MCF 10A (cell line): ENCODE results near the gene ATP5MG. TPM values are rescaled to one million over a fixed set of nuclear protein-coding genes. Genes with fewer than 3 reads are reported as not detected.

Source experiments
- BruUV-seq: library from RNA; stranded (reverse); fragments of 400-500 nt; replicated peaks from 2 replicates; lab custom pipeline; 2021; lab: Mats Ljungman, UMichigan
- CTCF ChIA-PET: fragments of 300-600 bp; sonication (Branson Sonifier 250); formaldehyde crosslinking; extraction: SDS; loops from one replicate; lab custom pipeline; 2021; ENCODE audit warnings: antibody characterized with exemption, inconsistent platforms; lab: Yijun Ruan, JAX
- POLR2A ChIA-PET: fragments of 300-600, 350-650 bp; sonication (Branson Sonifier 250); formaldehyde crosslinking; extraction: SDS; loops from one replicate; lab custom pipeline; 2020; ENCODE audit warnings: antibody characterized with exemption, inconsistent platforms; lab: Yijun Ruan, JAX
- DNase-seq: peaks from one replicate; pipeline ENCODE4 v3.0.0-alpha.2; 2018; ENCODE audit not compliant: unreplicated experiment
- H3K27ac Mint-ChIP-seq: one replicate; pipeline ENCODE4 v1.8.0; 2022; ENCODE audit warnings: mild to moderate bottlenecking, low read depth, mixed read lengths; ENCODE audit not compliant: unreplicated experiment
- H3K27me3 Mint-ChIP-seq: one replicate; pipeline ENCODE4 v1.8.0; 2022; ENCODE audit warnings: mixed read lengths; ENCODE audit not compliant: insufficient read depth, unreplicated experiment
- H3K36me3 Mint-ChIP-seq: one replicate; pipeline ENCODE4 v1.8.0; 2022; ENCODE audit warnings: mild to moderate bottlenecking, moderate library complexity, mixed read lengths; ENCODE audit not compliant: insufficient read depth, unreplicated experiment
- H3K4me1 Mint-ChIP-seq: one replicate; pipeline ENCODE4 v1.8.0; 2022; ENCODE audit warnings: mixed read lengths; ENCODE audit not compliant: insufficient read depth, unreplicated experiment
- H3K4me3 Mint-ChIP-seq: one replicate; pipeline ENCODE4 v1.8.0; 2022; ENCODE audit warnings: mild to moderate bottlenecking, moderate library complexity, mixed read lengths; ENCODE audit not compliant: unreplicated experiment
- H3K9me3 Mint-ChIP-seq: one replicate; pipeline ENCODE4 v1.8.0; 2022; ENCODE audit warnings: mixed read lengths; ENCODE audit not compliant: unreplicated experiment
- intact Hi-C: fragments of 100-400 bp; cut with micrococcal nuclease; formaldehyde crosslinking; loops from 2 replicates; pipeline ENCODE4 v1.14.1; 2022
- total RNA-seq: library from RNA; stranded (reverse); gene quantifications from 2 replicates; pipeline ENCODE4 v1.2.3, GENCODE V29; 2022
- TF ChIP-seq, protein P1 (sequence below): fragments of 200-600 bp; IDR thresholded peaks from one replicate; pipeline ENCODE4 v1.8.0; 2022; ENCODE audit warnings: antibody characterized with exemption, mild to moderate bottlenecking; ENCODE audit not compliant: unreplicated experiment

ATP5MG gene
- total RNA-seq, 1 experiment from 2014 or later = 210 TPM

GRCh38 chr11:118359295-118359958 lies 42.0 kb upstream of the ATP5MG start, which contains the start of gene UBE4A:
TSS of gene UBE4A (plus strand) at chr11:118359600. CDS start at chr11:118365081, 5,481 bp downstream.
- BruUV-seq = no TSS peak
- H3K4me1 Mint-ChIP-seq = no peaks in the 10 kb centered on the region
- peak; percentile 91 for DNase-seq
- H3K4me3 Mint-ChIP-seq = peak within 1 kb of the TSS; percentile 90
- H3K36me3 Mint-ChIP-seq = peaks cover 10% of the 10 kb centered on the region
- peak within 1 kb of the TSS; percentile 89 for H3K27ac Mint-ChIP-seq
- TF ChIP-seq, protein P1, sequence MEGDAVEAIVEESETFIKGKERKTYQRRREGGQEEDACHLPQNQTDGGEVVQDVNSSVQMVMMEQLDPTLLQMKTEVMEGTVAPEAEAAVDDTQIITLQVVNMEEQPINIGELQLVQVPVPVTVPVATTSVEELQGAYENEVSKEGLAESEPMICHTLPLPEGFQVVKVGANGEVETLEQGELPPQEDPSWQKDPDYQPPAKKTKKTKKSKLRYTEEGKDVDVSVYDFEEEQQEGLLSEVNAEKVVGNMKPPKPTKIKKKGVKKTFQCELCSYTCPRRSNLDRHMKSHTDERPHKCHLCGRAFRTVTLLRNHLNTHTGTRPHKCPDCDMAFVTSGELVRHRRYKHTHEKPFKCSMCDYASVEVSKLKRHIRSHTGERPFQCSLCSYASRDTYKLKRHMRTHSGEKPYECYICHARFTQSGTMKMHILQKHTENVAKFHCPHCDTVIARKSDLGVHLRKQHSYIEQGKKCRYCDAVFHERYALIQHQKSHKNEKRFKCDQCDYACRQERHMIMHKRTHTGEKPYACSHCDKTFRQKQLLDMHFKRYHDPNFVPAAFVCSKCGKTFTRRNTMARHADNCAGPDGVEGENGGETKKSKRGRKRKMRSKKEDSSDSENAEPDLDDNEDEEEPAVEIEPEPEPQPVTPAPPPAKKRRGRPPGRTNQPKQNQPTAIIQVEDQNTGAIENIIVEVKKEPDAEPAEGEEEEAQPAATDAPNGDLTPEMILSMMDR = no peak
- ChIA-PET POLR2A (interaction anchor here (0.7 to 2.9 kb wide), 19 partner anchors 9 to 215 kb away, joined by 3 to 12 read pairs (median 5); partner anchors contain the start of genes KMT2A, MPZL2 and MPZL3), CTCF (interaction anchor here (0.6 to 1.3 kb wide), 4 partner anchors 64 to 161 kb away, joined by 3 to 4 read pairs (median 3); no protein-coding TSS in a partner anchor)
- intact Hi-C loops = no loop called here
- H3K9me3 Mint-ChIP-seq = no peaks in the 10 kb centered on the region
- peaks cover 12% of the 10 kb centered on the region for H3K27me3 Mint-ChIP-seq

GRCh38 chr11:118364956-118365615 lies 36.3 kb upstream of the ATP5MG start:
- Mint-ChIP-seq H3K4me3 (no peak overlapping the region), H3K4me1 (no peaks in the 10 kb centered on the region), H3K9me3 (no peaks in the 10 kb centered on the region), H3K27me3 (no peaks in the 10 kb centered on the region), H3K36me3 (peaks cover 61% of the 10 kb centered on the region), H3K27ac (no peak overlapping the region)
- no peak for DNase-seq
- no TSS peak for BruUV-seq
- TF ChIP-seq, protein P1 = no peak
- CTCF ChIA-PET = interaction anchor here (0.7 to 3.4 kb wide), 5 partner anchors 13 to 227 kb away, joined by 3 to 16 read pairs (median 4); no protein-coding TSS in a partner anchor
- POLR2A ChIA-PET = interaction anchor here (0.5 to 0.7 kb wide), 3 partner anchors 100 to 952 kb away, joined by 3 to 4 read pairs (median 3); no protein-coding TSS in a partner anchor
- intact Hi-C loops = no loop called here

GRCh38 chr11:118366287-118366686 lies 35.1 kb upstream of the ATP5MG start:
- no peak for DNase-seq
- BruUV-seq = no TSS peak
- no peak overlapping the region for H3K27ac Mint-ChIP-seq
- H3K27me3 Mint-ChIP-seq = no peaks in the 10 kb centered on the region
- no peaks in the 10 kb centered on the region for H3K4me1 Mint-ChIP-seq
- TF ChIP-seq, protein P1 = no peak
- no peak overlapping the region for H3K4me3 Mint-ChIP-seq
- POLR2A ChIA-PET = no interaction called here
- intact Hi-C loops = no loop called here
- CTCF ChIA-PET = interaction anchor here (0.7 to 2.3 kb wide), 2 partner anchors 11 to 195 kb away, joined by 4 to 5 read pairs; no protein-coding TSS in a partner anchor
- peaks cover 73% of the 10 kb centered on the region for H3K36me3 Mint-ChIP-seq
- H3K9me3 Mint-ChIP-seq = no peaks in the 10 kb centered on the region

DNA sequence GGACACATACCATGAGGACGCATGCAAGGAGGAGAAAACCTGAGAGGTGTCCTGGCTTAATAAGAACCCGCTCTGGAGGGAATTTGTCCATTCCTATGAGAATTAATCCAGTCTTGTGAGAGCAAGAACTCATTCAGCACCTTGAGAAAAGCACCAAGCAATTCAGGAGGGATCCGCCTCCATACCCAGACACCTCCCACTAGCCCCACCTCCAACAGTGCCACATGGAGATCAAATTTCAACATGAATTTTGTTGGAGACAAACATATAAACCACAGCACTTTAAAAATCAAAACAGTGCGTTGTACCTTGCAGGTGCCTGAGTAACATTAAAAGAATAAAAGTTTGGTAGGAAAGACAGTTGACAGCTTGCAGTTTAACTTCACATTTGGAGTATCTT lies 30.6 kb upstream of the ATP5MG start:
- DNase-seq = no peak
- H3K4me1 Mint-ChIP-seq = no peaks in the 10 kb centered on the region
- TF ChIP-seq, protein P1 = no peak
- POLR2A ChIA-PET = no interaction called here
- CTCF ChIA-PET = interaction anchor here (0.5 kb wide), 1 partner anchor 32 kb away, joined by 3 read pairs; no protein-coding TSS in a partner anchor
- H3K27me3 Mint-ChIP-seq = no peaks in the 10 kb centered on the region
- H3K4me3 Mint-ChIP-seq = no peak overlapping the region
- no peak overlapping the region for H3K27ac Mint-ChIP-seq
- BruUV-seq = no TSS peak
- intact Hi-C loops = no loop called here
- no peaks in the 10 kb centered on the region for H3K9me3 Mint-ChIP-seq
- H3K36me3 Mint-ChIP-seq = peaks cover 100% of the 10 kb centered on the region
